ENCODE results near the gene TNFSF8. TPM values are rescaled to one million over a fixed set of nuclear protein-coding genes. Genes with fewer than 3 reads are reported as not detected.

The TNFSF8 gene
- total RNA-seq, 2 donors from 2014 or later = 0.88 to 0.91 TPM

DNA sequence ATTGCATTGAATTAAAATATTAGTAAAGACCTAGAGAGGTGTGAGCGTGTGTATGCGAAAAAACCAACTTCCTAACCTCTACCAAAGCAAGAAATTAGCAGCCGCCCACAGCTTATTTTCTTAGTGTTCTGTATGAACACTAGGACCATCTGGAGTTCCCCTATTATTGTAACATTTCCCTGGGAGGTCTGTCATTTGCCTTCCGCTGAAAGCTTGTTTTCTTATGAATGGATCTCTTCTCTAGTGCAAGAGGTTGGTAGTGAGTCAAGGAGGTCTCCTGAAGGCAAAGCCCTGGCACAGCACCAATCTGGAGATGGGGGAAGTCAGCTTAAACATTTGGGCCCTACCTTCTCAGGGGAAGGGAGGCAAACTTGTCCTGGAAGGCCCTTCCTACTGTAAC is 10.8 kb downstream of the TNFSF8 start:
- TF ChIP-seq CTCF (IDR thresholded peaks at IDR 0.05) = no peak
- DNase-seq = no peak
- Histone ChIP-seq H3K27me3 (no peaks in the 10 kb centered on the region), H3K9ac (ENCODE audit: low read depth in 2 of 2, low read length in 2 of 2) (no peak overlapping the region), H3K36me3 (no peaks in the 10 kb centered on the region), H3K4me3 (no peak overlapping the region), H3K4me1 (no peaks in the 10 kb centered on the region), H3K27ac (no peak overlapping the region), H3K9me3 (no peaks in the 10 kb centered on the region)
- intact Hi-C loops (cut with DNase I) = loop anchor here (10.0 kb wide), 1 partner anchor 605 kb away; no protein-coding TSS in a partner anchor

DNA sequence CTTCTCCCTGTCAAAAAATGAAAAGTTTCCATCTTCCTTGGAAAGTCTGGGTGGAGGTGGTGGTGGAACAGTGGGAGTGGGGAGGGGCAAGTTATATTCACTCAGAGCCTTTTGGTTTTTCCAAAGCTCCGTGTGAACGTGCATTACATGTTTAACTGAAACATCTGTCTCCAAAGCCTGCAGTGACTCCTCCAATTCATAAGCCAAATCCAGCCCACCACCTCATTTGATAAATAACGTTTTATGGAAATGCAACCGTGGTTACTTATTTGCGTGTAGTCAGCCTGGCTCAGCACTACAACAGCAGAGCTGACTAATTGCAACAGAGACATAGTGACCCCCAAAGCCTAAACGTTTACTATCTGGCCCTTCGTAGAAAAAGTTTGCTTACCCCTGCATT is 13.9 kb downstream of the TNFSF8 start:
- no peaks in the 10 kb centered on the region for H3K9me3 ChIP-seq
- no peak overlapping the region for H3K4me3 ChIP-seq
- H3K36me3 ChIP-seq = no peaks in the 10 kb centered on the region
- H3K9ac ChIP-seq (ENCODE audit: low read depth in 2 of 2, low read length in 2 of 2) = no peak overlapping the region
- DNase-seq = no peak
- H3K27me3 ChIP-seq = no peaks in the 10 kb centered on the region
- TF ChIP-seq CTCF (IDR thresholded peaks at IDR 0.05) = no peak
- no peak overlapping the region for H3K27ac ChIP-seq
- intact Hi-C loops (cut with DNase I) = loop anchor here (10.0 kb wide), 1 partner anchor 608 kb away; no protein-coding TSS in a partner anchor
- H3K4me1 ChIP-seq = no peaks in the 10 kb centered on the region

GRCh38 chr9:114914139-114914538 is 16.3 kb downstream of the TNFSF8 start:
- H3K36me3 ChIP-seq = no peaks in the 10 kb centered on the region
- no peak overlapping the region for H3K27ac ChIP-seq
- H3K4me1 ChIP-seq = no peaks in the 10 kb centered on the region
- no peaks in the 10 kb centered on the region for H3K9me3 ChIP-seq
- no peaks in the 10 kb centered on the region for H3K27me3 ChIP-seq
- no peak for DNase-seq
- intact Hi-C loops (cut with DNase I) = loop anchor here (5.0 to 10.0 kb wide), 2 partner anchors 98 to 611 kb away; no protein-coding TSS in a partner anchor
- no peak overlapping the region for H3K9ac ChIP-seq (ENCODE audit: low read depth in 2 of 2, low read length in 2 of 2)
- TF ChIP-seq CTCF (IDR thresholded peaks at IDR 0.05) = no peak
- no peak overlapping the region for H3K4me3 ChIP-seq

DNA sequence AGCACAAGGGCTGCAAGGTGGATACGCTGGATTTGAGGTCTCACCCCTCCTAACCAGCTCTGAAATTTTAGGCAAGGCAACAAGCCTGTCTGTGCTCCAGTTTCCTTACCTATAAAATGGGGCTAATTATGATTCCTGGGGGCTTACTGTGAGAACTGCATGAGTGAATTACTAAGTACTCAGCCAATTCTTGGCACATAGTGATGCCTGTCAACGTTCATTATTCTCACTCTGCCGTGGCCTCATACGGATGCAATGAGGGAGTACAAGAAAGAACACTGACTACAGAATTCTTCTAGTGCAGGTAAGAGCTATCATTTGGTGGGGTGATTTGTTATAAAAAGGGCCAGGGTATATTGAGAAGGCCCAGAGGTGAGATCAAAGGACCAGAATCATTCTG is 16.7 kb downstream of the TNFSF8 start:
- intact Hi-C loops (cut with DNase I) = loop anchor here (5.0 to 10.0 kb wide), 2 partner anchors 99 to 611 kb away; no protein-coding TSS in a partner anchor
- H3K9ac ChIP-seq (ENCODE audit: low read depth in 2 of 2, low read length in 2 of 2) = no peak overlapping the region
- no peak overlapping the region for H3K4me3 ChIP-seq
- no peak overlapping the region for H3K27ac ChIP-seq
- no peaks in the 10 kb centered on the region for H3K4me1 ChIP-seq
- H3K27me3 ChIP-seq = no peaks in the 10 kb centered on the region
- no peaks in the 10 kb centered on the region for H3K36me3 ChIP-seq
- H3K9me3 ChIP-seq = no peaks in the 10 kb centered on the region
- TF ChIP-seq CTCF (IDR thresholded peaks at IDR 0.05) = no peak
- DNase-seq = no peak

DNA sequence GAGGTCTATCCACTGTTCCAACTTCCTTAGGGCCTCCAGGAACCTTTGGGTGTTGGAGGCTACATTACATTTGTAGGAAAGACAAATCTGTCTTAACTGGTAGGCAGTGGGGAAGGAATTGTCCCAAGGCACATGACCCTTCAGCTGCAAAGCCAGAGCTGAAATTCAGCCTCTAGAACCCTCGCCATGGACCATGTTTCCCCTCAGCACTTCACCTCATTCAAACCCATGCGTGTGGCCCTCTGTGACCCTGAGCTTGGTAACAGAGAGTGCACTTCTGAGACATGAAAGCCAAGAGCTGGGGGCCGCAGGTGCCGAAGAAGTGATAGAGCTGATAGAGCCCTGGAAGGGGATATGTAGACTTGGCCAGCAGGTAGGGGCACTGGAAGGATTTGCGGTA is 17.2 kb downstream of the TNFSF8 start:
- H3K9ac ChIP-seq (ENCODE audit: low read depth in 2 of 2, low read length in 2 of 2) = no peak overlapping the region
- no peak for TF ChIP-seq CTCF (IDR thresholded peaks at IDR 0.05)
- no peaks in the 10 kb centered on the region for H3K36me3 ChIP-seq
- H3K4me3 ChIP-seq = no peak overlapping the region
- no peak for DNase-seq
- intact Hi-C loops (cut with DNase I) = loop anchor here (5.0 to 10.0 kb wide), 2 partner anchors 99 to 612 kb away; no protein-coding TSS in a partner anchor
- peaks cover under 1% of the 10 kb centered on the region for H3K4me1 ChIP-seq
- H3K27me3 ChIP-seq = no peaks in the 10 kb centered on the region
- no peak overlapping the region for H3K27ac ChIP-seq
- H3K9me3 ChIP-seq = no peaks in the 10 kb centered on the region

All from colonic mucosa (tissue), 4 donors.